HFF-Myc (cell line): ENCODE measurements around the gene P4HA3.

ENCODE experiments used
- DNase-seq: peaks from one replicate; pipeline ENCODE4 v3.0.0-alpha.2; 2011; ENCODE audit warnings: low read depth; ENCODE audit errors: extremely low read depth
- H3K4me3 ChIP-seq: replicated peaks from 2 replicates; pipeline ENCODE4 v1.5.1; 2011; ENCODE audit warnings: low read depth, mild to moderate bottlenecking, control low read depth, low read length
- TF ChIP-seq, protein P1 (sequence below): IDR thresholded peaks from 2 replicates; pipeline ENCODE4 v1.5.1; 2012; ENCODE audit warnings: mild to moderate bottlenecking, low read depth, low read length, control low read depth; ENCODE audit errors: missing control alignments

The P4HA3 gene

DNA sequence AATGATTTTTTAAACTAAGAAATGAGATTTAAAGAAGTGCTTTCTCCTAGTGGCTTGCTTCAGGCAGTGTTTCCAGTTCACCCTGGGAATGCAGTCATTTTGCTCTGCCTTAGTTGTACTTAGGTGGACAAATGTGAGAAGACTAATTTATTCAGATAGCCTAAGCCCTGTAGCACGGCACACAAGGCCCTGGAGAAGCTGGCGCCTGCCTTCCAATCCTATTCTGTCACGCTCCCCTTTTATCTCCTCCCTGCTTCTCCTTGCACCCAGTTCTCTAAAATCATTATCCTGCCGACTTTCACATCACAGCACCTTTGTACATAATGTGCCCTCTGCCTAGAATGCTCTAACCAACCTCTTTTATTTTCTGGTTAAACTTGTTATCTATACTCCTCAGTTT, 76.3 kb downstream of the P4HA3 start:
- no peak overlapping the region for H3K4me3 ChIP-seq
- DNase-seq: no peak
- TF ChIP-seq, protein P1, sequence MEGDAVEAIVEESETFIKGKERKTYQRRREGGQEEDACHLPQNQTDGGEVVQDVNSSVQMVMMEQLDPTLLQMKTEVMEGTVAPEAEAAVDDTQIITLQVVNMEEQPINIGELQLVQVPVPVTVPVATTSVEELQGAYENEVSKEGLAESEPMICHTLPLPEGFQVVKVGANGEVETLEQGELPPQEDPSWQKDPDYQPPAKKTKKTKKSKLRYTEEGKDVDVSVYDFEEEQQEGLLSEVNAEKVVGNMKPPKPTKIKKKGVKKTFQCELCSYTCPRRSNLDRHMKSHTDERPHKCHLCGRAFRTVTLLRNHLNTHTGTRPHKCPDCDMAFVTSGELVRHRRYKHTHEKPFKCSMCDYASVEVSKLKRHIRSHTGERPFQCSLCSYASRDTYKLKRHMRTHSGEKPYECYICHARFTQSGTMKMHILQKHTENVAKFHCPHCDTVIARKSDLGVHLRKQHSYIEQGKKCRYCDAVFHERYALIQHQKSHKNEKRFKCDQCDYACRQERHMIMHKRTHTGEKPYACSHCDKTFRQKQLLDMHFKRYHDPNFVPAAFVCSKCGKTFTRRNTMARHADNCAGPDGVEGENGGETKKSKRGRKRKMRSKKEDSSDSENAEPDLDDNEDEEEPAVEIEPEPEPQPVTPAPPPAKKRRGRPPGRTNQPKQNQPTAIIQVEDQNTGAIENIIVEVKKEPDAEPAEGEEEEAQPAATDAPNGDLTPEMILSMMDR: no peak

DNA sequence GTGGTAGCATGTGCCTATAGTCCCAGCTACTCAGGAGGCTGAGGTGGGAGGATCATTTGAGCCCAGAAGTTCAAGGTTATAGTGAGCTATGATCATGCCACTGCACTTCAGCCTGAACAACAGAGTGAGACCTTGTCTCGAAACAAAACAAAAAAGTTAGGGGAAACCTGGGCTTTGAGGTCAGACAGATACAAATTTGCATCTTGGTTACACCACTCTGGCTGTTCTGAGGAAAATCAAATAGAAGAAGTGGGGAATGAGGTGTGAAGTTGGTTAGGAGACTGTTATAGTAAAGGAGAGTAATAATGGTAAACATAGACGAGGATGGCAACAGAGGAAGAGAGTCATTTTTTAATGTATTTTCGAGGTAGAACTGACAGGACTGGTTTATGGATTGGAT, 77.8 kb downstream of the P4HA3 start:
- TF ChIP-seq, protein P1: no peak
- H3K4me3 ChIP-seq: no peak overlapping the region
- no peak for DNase-seq

DNA sequence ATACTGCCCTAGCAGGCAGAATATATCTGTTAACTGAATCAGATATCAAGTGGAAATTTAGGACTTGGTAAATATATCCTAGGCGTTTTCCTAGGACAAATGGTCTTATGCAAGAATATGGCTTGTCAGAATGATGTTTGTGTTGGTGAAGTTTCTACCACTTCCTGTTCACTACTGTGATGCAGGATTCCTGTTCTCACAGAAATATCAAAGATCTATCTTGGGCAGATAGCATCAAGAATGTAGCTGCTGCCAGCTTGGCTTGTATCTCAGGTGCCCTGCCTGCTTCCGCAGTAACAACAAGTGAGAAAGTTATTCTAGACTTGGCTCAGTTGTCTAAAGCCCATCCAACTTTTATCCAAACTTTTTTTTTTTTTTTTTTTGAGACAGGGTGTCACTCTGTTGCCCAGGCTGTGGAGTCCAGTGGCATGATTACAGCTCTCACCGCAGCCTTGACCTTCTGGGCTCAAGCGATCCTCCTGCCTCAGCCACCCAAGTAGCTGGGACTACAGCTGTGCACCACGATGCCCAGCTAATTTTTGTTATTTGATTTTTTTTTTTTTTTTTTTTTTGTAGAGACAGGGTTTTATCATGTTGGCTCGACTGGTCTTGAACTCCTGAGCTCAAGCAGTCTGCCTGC, 79.0 kb downstream of the P4HA3 start:
- no peak overlapping the region for H3K4me3 ChIP-seq
- no peak for DNase-seq
- TF ChIP-seq, protein P1: no peak

DNA sequence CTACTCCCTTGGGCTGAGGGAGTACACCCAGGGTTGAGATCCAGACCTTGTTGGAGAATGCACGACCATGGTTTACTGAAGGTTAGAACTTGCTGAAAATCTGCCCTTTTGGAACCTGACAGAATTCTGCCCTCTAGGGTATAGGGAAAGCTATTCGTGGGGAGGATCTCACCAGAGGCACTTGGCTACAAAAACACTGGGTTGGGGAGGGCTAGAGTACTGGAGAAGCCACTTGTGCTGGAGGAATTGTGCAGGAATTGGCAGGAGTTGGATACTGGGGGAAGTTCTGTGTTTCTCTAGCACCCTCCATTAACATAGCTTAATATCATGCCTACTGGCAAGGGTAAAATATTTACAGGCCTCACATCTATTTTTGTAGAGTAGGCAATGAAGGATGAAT, 84.5 kb downstream of the P4HA3 start:
- DNase-seq: no peak
- TF ChIP-seq, protein P1: no peak
- no peak overlapping the region for H3K4me3 ChIP-seq

DNA sequence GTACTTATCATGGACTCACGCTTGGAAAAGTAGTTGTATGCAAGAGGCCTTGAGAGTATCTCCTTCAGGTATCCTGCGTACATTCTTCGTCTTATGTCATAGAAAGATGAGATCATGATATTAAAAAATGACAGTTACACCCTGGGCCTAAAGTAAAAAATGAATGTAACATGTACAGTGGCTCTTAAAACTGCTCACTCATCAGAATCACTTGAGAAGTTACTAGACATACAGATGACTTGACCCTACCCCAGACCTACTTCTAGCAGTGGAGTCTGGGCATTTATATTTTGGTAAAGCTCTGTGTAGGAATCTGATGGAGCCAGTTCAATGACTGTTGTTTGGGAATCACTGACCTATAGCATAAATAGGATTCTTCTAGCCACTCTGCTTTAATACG, 85.9 kb downstream of the P4HA3 start:
- DNase-seq: no peak
- TF ChIP-seq, protein P1: no peak
- no peak overlapping the region for H3K4me3 ChIP-seq

DNA sequence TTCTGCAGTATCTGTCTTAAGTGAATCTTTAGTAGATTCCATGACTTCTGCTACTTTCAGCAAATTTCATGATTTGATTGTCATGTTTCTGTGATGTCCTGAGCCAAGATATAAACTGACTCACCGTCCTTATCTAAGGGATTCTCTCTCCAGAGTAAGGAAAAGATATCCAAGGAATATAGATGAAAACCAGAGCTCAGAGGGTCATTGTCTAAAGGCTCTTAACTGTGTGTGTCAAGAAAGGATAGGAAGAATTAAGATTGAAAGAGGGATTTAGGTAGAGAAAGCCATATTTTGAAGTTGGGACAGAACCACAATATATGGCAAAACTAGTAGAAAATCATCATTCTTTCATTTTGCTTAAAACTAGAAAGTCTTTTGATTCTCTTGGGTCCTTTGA, 89.6 kb downstream of the P4HA3 start:
- TF ChIP-seq, protein P1: no peak
- no peak for DNase-seq
- H3K4me3 ChIP-seq: no peak overlapping the region

DNA sequence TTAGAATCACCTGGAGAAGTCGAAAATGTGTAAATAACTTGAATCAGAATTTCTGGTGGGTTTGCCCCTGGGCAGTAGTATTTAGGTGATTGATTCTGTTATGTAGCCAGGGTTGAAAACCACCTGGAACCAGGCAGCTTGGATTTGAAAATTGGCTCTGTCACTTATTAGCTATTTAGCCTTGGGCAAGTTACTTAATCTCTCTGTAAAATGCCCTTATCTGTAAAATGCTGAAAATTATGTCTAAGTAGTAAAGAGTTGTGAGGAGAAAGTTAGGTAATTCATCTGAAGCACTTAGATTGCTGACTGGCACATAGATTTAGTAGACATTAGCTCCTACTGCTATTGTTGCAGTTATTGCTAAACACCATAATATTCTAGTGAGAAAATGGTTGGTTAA, 91.1 kb downstream of the P4HA3 start:
- TF ChIP-seq, protein P1: no peak
- H3K4me3 ChIP-seq: no peak overlapping the region
- DNase-seq: no peak
